Measurements from ENCODE around the gene C1orf159. TPM values are rescaled to one million over a fixed set of nuclear protein-coding genes. Genes with fewer than 3 reads are reported as not detected.

Gene C1orf159
- polyA plus RNA-seq, 1 donor (not counting 4 experiments of a cell fraction or from before 2014, with no cell fraction given): 6.1 TPM

- Histone ChIP-seq H3K4me3 (ENCODE audit: control insufficient read depth in 2 of 3, extremely low read depth in 1 of 3, insufficient read depth in 2 of 3, low read depth in 1 of 3, low read length in 3 of 3) (no peak overlapping the region), H4K20me1 (ENCODE audit: control insufficient read depth, extremely low read depth, insufficient read depth, low read length) (no peaks in the 10 kb centered on the region), H2AFZ (ENCODE audit: control insufficient read depth, low read length) (no peak overlapping the region), H3K27me3 (ENCODE audit: control insufficient read depth, extremely low read depth, insufficient read depth, low read length) (no peaks in the 10 kb centered on the region), H3K9me1 (ENCODE audit: control insufficient read depth, extremely low read depth, insufficient read depth, low read length) (no peaks in the 10 kb centered on the region), H3K79me2 (ENCODE audit: control insufficient read depth, insufficient read depth, low read length) (no peaks in the 10 kb centered on the region), H3K36me3 (ENCODE audit: control insufficient read depth in 2 of 2, extremely low read depth in 1 of 2, insufficient read depth in 2 of 2, low read length in 2 of 2) (peaks cover 0 to 6% of the 10 kb centered on the region in 2 experiments), H3K4me2 (ENCODE audit: control insufficient read depth, extremely low read depth, insufficient read depth, low read depth, low read length) (no peak overlapping the region), H3K9me3 (ENCODE audit: control insufficient read depth, low read depth, low read length) (no peaks in the 10 kb centered on the region), H3K9ac (ENCODE audit: control insufficient read depth, extremely low read depth, insufficient read depth, low read length) (no peak overlapping the region), H3K27ac (ENCODE audit: control insufficient read depth, insufficient read depth, low read length) (no peak overlapping the region), H3K4me1 (ENCODE audit: control insufficient read depth, extremely low read depth, insufficient read depth, low read length) (peaks cover 1% of the 10 kb centered on the region)
- no peak for DNase-seq (ENCODE audit: low read depth, low spot score)
- dilution Hi-C loops (cut with MboI; ENCODE audit: extremely low pct_ligation_motif_present, low sequenced_read_pairs): no loop called here
- no peak for FAIRE-seq
- TF ChIP-seq EZH2 (IDR thresholded peaks at IDR 0.05; ENCODE audit: low read length): no peak
- TF ChIP-seq, protein P1, sequence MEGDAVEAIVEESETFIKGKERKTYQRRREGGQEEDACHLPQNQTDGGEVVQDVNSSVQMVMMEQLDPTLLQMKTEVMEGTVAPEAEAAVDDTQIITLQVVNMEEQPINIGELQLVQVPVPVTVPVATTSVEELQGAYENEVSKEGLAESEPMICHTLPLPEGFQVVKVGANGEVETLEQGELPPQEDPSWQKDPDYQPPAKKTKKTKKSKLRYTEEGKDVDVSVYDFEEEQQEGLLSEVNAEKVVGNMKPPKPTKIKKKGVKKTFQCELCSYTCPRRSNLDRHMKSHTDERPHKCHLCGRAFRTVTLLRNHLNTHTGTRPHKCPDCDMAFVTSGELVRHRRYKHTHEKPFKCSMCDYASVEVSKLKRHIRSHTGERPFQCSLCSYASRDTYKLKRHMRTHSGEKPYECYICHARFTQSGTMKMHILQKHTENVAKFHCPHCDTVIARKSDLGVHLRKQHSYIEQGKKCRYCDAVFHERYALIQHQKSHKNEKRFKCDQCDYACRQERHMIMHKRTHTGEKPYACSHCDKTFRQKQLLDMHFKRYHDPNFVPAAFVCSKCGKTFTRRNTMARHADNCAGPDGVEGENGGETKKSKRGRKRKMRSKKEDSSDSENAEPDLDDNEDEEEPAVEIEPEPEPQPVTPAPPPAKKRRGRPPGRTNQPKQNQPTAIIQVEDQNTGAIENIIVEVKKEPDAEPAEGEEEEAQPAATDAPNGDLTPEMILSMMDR (optimal IDR thresholded peaks at IDR 0.05 in 1 of 3, IDR thresholded peaks at IDR 0.05 in 1 of 3, conservative IDR thresholded peaks at IDR 0.05 in 1 of 3; ENCODE audit: extremely low read depth in 1 of 3, insufficient read depth in 2 of 3, low read length in 3 of 3): no peak
Observed at GRCh38 chr1:1085171-1085841, 30.6 kb downstream of the C1orf159 start.

- TF ChIP-seq, protein P1 (optimal IDR thresholded peaks at IDR 0.05 in 1 of 3, IDR thresholded peaks at IDR 0.05 in 1 of 3, conservative IDR thresholded peaks at IDR 0.05 in 1 of 3; ENCODE audit: extremely low read depth in 1 of 3, insufficient read depth in 2 of 3, low read length in 3 of 3): no peak
- no peak for TF ChIP-seq EZH2 (IDR thresholded peaks at IDR 0.05; ENCODE audit: low read length)
- no peaks in the 10 kb centered on the region for H3K79me2 ChIP-seq (ENCODE audit: control insufficient read depth, insufficient read depth, low read length)
- H3K4me1 ChIP-seq (ENCODE audit: control insufficient read depth, extremely low read depth, insufficient read depth, low read length): peaks cover 8% of the 10 kb centered on the region
- H3K4me2 ChIP-seq (ENCODE audit: control insufficient read depth, extremely low read depth, insufficient read depth, low read depth, low read length): no peak overlapping the region
- no peaks in the 10 kb centered on the region for H3K27me3 ChIP-seq (ENCODE audit: control insufficient read depth, extremely low read depth, insufficient read depth, low read length)
- peaks cover 0 to 6% of the 10 kb centered on the region in 2 experiments for H3K36me3 ChIP-seq (ENCODE audit: control insufficient read depth in 2 of 2, extremely low read depth in 1 of 2, insufficient read depth in 2 of 2, low read length in 2 of 2)
- H3K9ac ChIP-seq (ENCODE audit: control insufficient read depth, extremely low read depth, insufficient read depth, low read length): no peak overlapping the region
- no peak for DNase-seq (ENCODE audit: low read depth, low spot score)
- FAIRE-seq: no peak
- no peaks in the 10 kb centered on the region for H3K9me1 ChIP-seq (ENCODE audit: control insufficient read depth, extremely low read depth, insufficient read depth, low read length)
- no peak overlapping the region for H3K27ac ChIP-seq (ENCODE audit: control insufficient read depth, insufficient read depth, low read length)
- no peak overlapping the region for H2AFZ ChIP-seq (ENCODE audit: control insufficient read depth, low read length)
- dilution Hi-C loops (cut with MboI; ENCODE audit: extremely low pct_ligation_motif_present, low sequenced_read_pairs): no loop called here
- no peaks in the 10 kb centered on the region for H4K20me1 ChIP-seq (ENCODE audit: control insufficient read depth, extremely low read depth, insufficient read depth, low read length)
- no peak overlapping the region for H3K4me3 ChIP-seq (ENCODE audit: control insufficient read depth in 2 of 3, extremely low read depth in 1 of 3, insufficient read depth in 2 of 3, low read depth in 1 of 3, low read length in 3 of 3)
- no peaks in the 10 kb centered on the region for H3K9me3 ChIP-seq (ENCODE audit: control insufficient read depth, low read depth, low read length)
Observed at GRCh38 chr1:1084372-1085170, 31.3 kb downstream of the C1orf159 start.

Measured in keratinocyte (primary cell).